Effector CD8-positive, alpha-beta T cell (primary cell): ENCODE results near the gene CACNA1B.

Experiments used
- DNase-seq: peaks from one replicate; lab custom pipeline; 2025; lab: John Stamatoyannopoulos, UW

CACNA1B gene

GRCh38 chr9:137965177-137965795 lies 87.7 kb downstream of the CACNA1B start:
- no peak for DNase-seq

- no peak for DNase-seq
Measured at GRCh38 chr9:137967280-137967953, 89.8 kb downstream of the CACNA1B start.

- DNase-seq, result no peak
Measured at GRCh38 chr9:137968235-137968634, 90.7 kb downstream of the CACNA1B start.

DNA sequence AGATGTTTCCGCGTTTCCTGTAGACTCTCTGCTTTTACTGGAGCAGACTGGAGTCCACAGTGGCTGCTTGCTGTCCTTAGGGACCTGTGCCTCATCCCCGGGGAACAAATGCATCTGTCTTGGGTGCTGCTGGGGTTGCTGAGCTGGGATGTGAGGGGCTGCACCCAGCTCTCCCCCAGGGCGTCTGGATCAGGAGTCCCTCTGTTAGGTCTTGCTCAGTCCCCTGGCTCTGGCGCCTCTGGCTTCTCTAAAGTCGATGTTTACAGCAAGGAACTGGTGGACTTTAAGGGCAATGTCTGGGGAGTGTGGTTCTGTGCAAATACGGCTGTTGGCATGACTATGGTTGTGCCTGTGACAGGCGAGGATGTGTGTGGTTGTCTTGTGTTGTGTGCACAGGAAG lies 91.4 kb downstream of the CACNA1B start:
- no peak for DNase-seq

- DNase-seq, result no peak
Measured at GRCh38 chr9:137969685-137970084, 92.1 kb downstream of the CACNA1B start.

DNA sequence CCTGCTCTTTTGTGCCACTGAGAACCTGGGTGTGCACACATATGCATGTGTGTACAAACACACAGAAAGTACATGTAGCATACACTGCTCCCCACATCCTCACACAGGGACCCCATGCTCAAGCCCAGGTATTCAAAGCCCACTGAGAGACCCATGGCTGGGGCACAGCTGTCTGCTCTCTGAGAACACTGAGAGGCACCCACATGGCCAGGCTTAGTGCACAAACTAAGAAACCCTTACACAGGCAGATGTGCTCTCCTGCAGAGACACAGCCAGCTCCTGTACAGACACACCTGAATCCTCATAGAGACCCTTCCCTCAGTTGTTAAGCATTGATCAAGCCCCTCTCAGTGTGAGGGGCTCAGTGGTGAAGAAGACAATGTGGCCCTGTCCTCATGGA lies 92.5 kb downstream of the CACNA1B start:
- DNase-seq, result no peak

- DNase-seq, result no peak
Measured at GRCh38 chr9:137970686-137971476, 93.3 kb downstream of the CACNA1B start.

GRCh38 chr9:137971477-137972138 lies 94.0 kb downstream of the CACNA1B start:
- no peak for DNase-seq

GRCh38 chr9:137972355-137972987 lies 94.9 kb downstream of the CACNA1B start:
- no peak for DNase-seq

GRCh38 chr9:137972988-137973470 lies 95.4 kb downstream of the CACNA1B start:
- no peak for DNase-seq

- DNase-seq, result no peak
Measured at GRCh38 chr9:137973829-137974416, 96.3 kb downstream of the CACNA1B start.

- DNase-seq, result no peak
Measured at GRCh38 chr9:137974746-137975526, 97.4 kb downstream of the CACNA1B start.

DNA sequence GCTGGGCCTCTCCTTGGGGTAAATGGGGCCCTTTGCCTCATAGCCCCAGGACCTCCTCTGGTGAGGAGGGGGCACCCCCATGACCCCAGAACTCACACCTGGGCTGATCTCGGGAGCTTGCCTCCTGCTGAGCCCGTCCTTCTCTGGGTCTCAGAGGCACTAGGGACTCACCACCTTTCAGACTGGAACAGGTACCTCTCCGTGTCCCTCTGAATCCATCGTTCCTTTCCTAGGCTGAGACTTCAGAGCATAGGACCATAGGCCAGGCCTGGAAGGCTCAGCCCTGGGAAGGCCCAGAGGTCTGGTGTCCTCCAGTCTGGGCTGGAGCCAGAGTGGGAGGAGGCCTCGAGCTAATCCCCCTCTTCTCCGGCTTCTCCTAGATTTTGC lies 97.9 kb downstream of the CACNA1B start:
- no peak for DNase-seq

GRCh38 chr9:137975936-137976565 lies 98.5 kb downstream of the CACNA1B start:
- DNase-seq, result no peak

DNA sequence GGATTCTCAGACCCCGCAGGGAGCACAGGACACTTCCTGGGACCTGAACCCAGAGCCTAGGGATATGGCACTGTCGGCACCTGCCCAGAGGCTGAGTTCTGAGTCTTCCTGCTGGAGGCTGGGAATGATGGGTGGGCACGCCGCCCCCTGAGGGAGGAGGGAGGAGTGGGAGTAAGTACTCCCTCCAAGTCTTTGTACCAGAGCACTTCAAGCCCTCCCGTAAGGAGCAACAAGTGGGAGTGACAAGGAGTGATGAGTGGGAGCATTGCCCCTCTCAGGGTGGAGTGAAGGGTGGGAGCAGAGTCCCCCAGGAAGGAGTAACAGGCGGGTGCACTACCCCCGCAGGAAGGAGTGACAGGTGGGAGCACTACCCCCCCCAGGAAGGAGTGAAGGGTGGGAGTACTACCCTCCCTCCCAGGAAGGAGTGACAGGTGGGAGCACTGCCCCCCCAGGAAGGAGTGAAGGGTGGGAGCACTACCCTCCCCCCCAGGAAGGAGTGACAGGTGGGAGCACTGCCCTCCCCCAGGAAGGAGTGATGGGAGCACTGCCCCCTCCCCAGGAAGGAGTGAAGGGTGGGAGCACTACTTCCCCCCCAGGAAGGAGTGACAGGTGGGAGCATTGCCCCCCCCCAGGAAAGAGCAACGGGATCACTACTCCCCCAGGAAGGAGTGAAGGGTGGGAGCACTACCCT lies 100.1 kb downstream of the CACNA1B start:
- no peak for DNase-seq

- no peak for DNase-seq
Measured at GRCh38 chr9:137978262-137978714, 100.7 kb downstream of the CACNA1B start.

DNA sequence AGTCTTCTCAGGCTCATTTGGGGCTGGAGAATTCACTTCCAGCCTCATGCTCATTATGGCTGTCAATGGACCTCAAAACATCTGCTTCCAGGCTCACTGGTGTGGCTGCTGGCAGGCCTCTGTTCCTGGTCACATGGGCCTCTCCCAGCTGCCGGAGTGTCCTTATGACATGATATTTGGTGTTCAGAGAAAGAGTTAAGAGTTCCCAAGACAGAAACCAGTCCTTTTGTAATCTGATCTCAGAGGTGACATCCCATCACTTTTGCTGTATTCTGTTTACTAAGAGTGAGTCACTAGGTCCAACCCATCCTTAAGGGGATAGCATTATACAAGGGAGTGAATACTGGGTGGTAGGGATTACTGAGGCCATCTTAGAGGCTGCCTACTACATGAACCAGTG lies 104.6 kb downstream of the CACNA1B start:
- DNase-seq, result no peak

- no peak for DNase-seq
Measured at GRCh38 chr9:137984005-137984404, 106.4 kb downstream of the CACNA1B start.

GRCh38 chr9:137984520-137985257 lies 107.1 kb downstream of the CACNA1B start:
- no peak for DNase-seq
